Measurements from ENCODE around the gene GPX4.

Gene GPX4

DNA sequence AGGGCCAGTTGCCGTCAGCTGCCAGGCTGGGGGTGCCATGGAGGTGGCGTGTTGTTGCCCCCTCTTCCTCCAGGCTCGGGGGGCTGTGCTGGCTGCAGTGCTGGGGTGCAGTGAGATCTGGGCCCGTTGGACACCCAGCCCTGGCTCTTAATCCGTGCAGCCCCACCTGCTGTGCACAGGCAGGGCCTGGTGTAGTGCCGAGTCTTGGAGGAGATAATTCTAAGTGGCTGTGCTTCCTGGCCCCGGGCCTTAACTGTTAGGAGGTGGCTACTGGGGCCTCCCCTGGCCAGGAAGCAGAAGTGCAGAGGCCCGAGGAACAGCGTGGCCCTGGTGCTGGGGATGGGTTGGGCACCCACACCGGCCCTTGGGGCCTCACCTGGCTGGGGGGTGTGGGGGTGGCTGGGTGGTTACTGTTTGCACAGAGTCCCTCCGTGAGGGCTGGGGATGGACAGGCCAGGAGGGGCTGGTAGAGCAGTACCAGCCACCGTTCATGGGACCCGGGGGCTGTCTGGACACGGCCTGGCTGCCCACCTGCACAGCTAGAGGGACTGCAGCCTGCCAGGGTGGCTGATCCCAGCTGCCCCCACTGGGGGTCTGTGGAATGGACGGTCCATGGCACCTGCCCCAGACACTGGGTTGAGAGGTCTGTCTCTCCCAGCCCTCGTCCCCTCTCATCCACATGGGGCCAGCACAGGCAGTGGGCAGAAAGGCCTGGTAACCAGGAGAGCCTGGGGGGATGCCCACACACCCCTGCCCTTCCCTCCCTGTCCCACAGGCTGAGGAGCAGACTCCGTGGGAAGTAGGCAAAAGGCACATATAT is 3.3 kb downstream of the GPX4 start:
- no peak overlapping the region for H3K4me3 ChIP-seq (replicated peaks in 1 of 2; ENCODE audit: low read depth in 2 of 2, low read length in 2 of 2)
- DNase-seq (ENCODE audit: low read depth in 2 of 2), result peak; percentile 61 to 79
- TF ChIP-seq, protein P1, sequence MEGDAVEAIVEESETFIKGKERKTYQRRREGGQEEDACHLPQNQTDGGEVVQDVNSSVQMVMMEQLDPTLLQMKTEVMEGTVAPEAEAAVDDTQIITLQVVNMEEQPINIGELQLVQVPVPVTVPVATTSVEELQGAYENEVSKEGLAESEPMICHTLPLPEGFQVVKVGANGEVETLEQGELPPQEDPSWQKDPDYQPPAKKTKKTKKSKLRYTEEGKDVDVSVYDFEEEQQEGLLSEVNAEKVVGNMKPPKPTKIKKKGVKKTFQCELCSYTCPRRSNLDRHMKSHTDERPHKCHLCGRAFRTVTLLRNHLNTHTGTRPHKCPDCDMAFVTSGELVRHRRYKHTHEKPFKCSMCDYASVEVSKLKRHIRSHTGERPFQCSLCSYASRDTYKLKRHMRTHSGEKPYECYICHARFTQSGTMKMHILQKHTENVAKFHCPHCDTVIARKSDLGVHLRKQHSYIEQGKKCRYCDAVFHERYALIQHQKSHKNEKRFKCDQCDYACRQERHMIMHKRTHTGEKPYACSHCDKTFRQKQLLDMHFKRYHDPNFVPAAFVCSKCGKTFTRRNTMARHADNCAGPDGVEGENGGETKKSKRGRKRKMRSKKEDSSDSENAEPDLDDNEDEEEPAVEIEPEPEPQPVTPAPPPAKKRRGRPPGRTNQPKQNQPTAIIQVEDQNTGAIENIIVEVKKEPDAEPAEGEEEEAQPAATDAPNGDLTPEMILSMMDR (IDR thresholded peaks at IDR 0.05; ENCODE audit: low read depth, low read length), result peak; percentile 17

- H3K4me3 ChIP-seq (replicated peaks in 1 of 2; ENCODE audit: low read depth in 2 of 2, low read length in 2 of 2), result no peak overlapping the region
- DNase-seq (ENCODE audit: low read depth in 2 of 2), result no peak
- TF ChIP-seq, protein P1 (IDR thresholded peaks at IDR 0.05; ENCODE audit: low read depth, low read length), result no peak
Measured at GRCh38 chr19:1107661-1108261, 4.0 kb downstream of the GPX4 start.

- H3K4me3 ChIP-seq (replicated peaks in 1 of 2; ENCODE audit: low read depth in 2 of 2, low read length in 2 of 2), result no peak overlapping the region
- DNase-seq (ENCODE audit: low read depth in 2 of 2), result no peak
- TF ChIP-seq, protein P1 (IDR thresholded peaks at IDR 0.05; ENCODE audit: low read depth, low read length), result no peak
Measured at GRCh38 chr19:1108291-1109031, 4.7 kb downstream of the GPX4 start.

DNA sequence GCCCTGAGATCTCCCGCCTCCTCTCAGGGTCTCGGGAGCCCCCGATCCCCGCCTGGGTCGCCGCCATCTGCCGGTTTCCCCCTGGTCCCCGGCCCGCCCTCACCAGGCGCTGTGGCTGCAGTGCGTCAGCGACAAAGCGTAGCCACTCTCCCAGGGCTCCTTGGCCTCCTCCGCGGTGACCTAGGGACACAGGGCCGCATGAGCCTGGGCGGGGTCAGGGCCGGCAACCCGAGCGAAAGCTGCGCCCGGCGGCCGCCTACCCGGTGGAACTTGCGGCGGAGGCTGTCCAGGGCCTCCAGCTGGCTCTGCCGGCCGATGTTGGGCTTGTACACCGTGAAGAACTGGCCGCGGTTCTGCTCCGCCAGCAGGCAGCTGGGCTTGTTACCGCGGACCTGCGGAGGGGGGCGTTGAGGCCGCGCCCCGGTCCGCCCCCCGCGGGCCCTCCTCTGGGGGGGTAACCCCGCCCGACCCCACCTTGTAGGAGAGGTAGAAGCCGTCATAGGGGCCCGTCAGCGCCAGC is 5.3 kb downstream of the GPX4 start:
- no peak for DNase-seq (ENCODE audit: low read depth in 2 of 2)
- no peak overlapping the region for H3K4me3 ChIP-seq (replicated peaks in 1 of 2; ENCODE audit: low read depth in 2 of 2, low read length in 2 of 2)
- TF ChIP-seq, protein P1 (IDR thresholded peaks at IDR 0.05; ENCODE audit: low read depth, low read length), result no peak

- TF ChIP-seq, protein P1 (IDR thresholded peaks at IDR 0.05; ENCODE audit: low read depth, low read length), result no peak
- no peak overlapping the region for H3K4me3 ChIP-seq (replicated peaks in 1 of 2; ENCODE audit: low read depth in 2 of 2, low read length in 2 of 2)
- no peak for DNase-seq (ENCODE audit: low read depth in 2 of 2)
Measured at GRCh38 chr19:1109697-1110671, 6.2 kb downstream of the GPX4 start.

Measured in cardiac fibroblast (primary cell).